GM23248 (cell line): ENCODE data around the gene WDR43. TPM values are rescaled to one million over a fixed set of nuclear protein-coding genes. Genes with fewer than 3 reads are reported as not detected.

Experiments used
- DNase-seq: peaks from one replicate; pipeline ENCODE4 v3.0.0-alpha.2; 2015
- H2AFZ ChIP-seq: fragments of 200-600 bp; sonication (generic); 2 replicates; pipeline ENCODE4 v1.6.1; 2016; ENCODE audit warnings: antibody characterized with exemption
- H3F3A ChIP-seq: fragments of 200-600 bp; sonication (generic); 2 replicates; pipeline ENCODE4 v1.6.1; 2016; ENCODE audit warnings: mild to moderate bottlenecking, antibody characterized with exemption, mixed run types; ENCODE audit not compliant: insufficient read depth
- H3K27ac ChIP-seq: fragments of 200-600 bp; sonication (generic); 2 replicates; pipeline ENCODE4 v1.5.1; 2016; ENCODE audit warnings: mild to moderate bottlenecking
- H3K27me3 ChIP-seq: fragments of 200-600 bp; sonication (generic); replicated peaks from 2 replicates; pipeline ENCODE4 v1.6.1; 2016; ENCODE audit warnings: mild to moderate bottlenecking; ENCODE audit not compliant: insufficient read depth
- H3K36me3 ChIP-seq: fragments of 200-600 bp; sonication (generic); 2 replicates; pipeline ENCODE4 v1.6.1; 2016; ENCODE audit warnings: low read depth, mild to moderate bottlenecking
- H3K4me1 ChIP-seq: fragments of 200-600 bp; sonication (generic); 2 replicates; pipeline ENCODE4 v1.6.1; 2016; ENCODE audit warnings: mild to moderate bottlenecking; ENCODE audit not compliant: insufficient read depth
- H3K4me2 ChIP-seq: fragments of 200-600 bp; sonication (generic); one replicate; pipeline ENCODE4 v1.6.1; 2016; ENCODE audit warnings: mild to moderate bottlenecking; ENCODE audit not compliant: unreplicated experiment
- H3K4me3 ChIP-seq: fragments of 200-600 bp; sonication (generic); 2 replicates; pipeline ENCODE4 v1.5.1; 2016; ENCODE audit warnings: mild to moderate bottlenecking
- H3K79me2 ChIP-seq: fragments of 200-600 bp; sonication (generic); 2 replicates; pipeline ENCODE4 v1.6.1; 2016; ENCODE audit warnings: mild to moderate bottlenecking; ENCODE audit not compliant: insufficient read depth
- H3K9ac ChIP-seq: fragments of 200-600 bp; sonication (generic); 2 replicates; pipeline ENCODE4 v1.6.1; 2016; ENCODE audit warnings: mild to moderate bottlenecking
- H3K9me2 ChIP-seq: fragments of 200-600 bp; sonication (generic); 2 replicates; pipeline ENCODE4 v1.6.1; 2016; ENCODE audit warnings: mixed run types, mild to moderate bottlenecking, moderate library complexity; ENCODE audit not compliant: insufficient read depth
- H3K9me3 ChIP-seq: fragments of 200-600 bp; sonication (generic); one replicate; pipeline ENCODE4 v1.6.1; 2017; ENCODE audit warnings: low read depth
- H4K20me1 ChIP-seq: fragments of 200-600 bp; sonication (generic); 2 replicates; pipeline ENCODE4 v1.6.0; 2016; ENCODE audit not compliant: insufficient read depth
- EZH2 ChIP-seq: fragments of 200-600 bp; sonication (generic); IDR thresholded peaks from 2 replicates; pipeline ENCODE4 v1.6.1; 2018; ENCODE audit warnings: antibody characterized with exemption, mild to moderate bottlenecking; ENCODE audit not compliant: insufficient read depth, poor library complexity, severe bottlenecking
- EZH2phosphoT487 ChIP-seq: fragments of 200-600 bp; sonication (generic); IDR thresholded peaks from 2 replicates; pipeline ENCODE4 v1.6.1; 2018; ENCODE audit warnings: antibody characterized with exemption, moderate library complexity, mild to moderate bottlenecking, low read depth; ENCODE audit not compliant: insufficient read depth
- WGBS, 2 experiments: methylation state at CpG; one replicate each; pipeline ENCODE4 v1.1.6; 2015 to 2017; ENCODE audit warnings: low lambda C conversion rate in 2 of 2, low coverage in 1 of 2; ENCODE audit errors: missing lambda C conversion rate in 2 of 2; 5-methylcytosine and 5-hydroxymethylcytosine counted together
- in situ Hi-C: fragments of 300-500 bp; cut with MboI; formaldehyde crosslinking; loops from 2 replicates; pipeline ENCODE4 v1.15.0; 2020
- polyA plus RNA-seq: library from polyadenylated mRNA; unstranded; fragments of >200 nt; fragmentation: Nextera tagmentation; extraction: Ambion mirVana; gene quantifications from 2 replicates; pipeline ENCODE4 v1.2.1, GENCODE V29; 2016
- total RNA-seq: library from RNA; depleted of rRNA; stranded (reverse); fragments of >200 nt; shearing (Covaris generic); gene quantifications from 2 replicates; pipeline ENCODE4 v1.2.3, GENCODE V29; 2014

Gene WDR43
- total and polyA plus RNA-seq, 2 experiments from 2014 or later, result 31.3 to 71.8 TPM

GRCh38 chr2:28962505-28962904 is 68.0 kb downstream of the WDR43 start:
- Histone ChIP-seq H3K4me2 (no peak overlapping the region), H3K4me1 (no peaks in the 10 kb centered on the region; the same call in 1 of the 2 replicates), H3K79me2 (no peaks in the 10 kb centered on the region), H3K27me3 (no peaks in the 10 kb centered on the region), H3K9ac (no peak overlapping the region), H3K4me3 (no peak overlapping the region), H3K36me3 (no peaks in the 10 kb centered on the region), H3K9me2 (no peaks in the 10 kb centered on the region), H4K20me1 (no peaks in the 10 kb centered on the region), H3F3A (no peaks in the 10 kb centered on the region), H2AFZ (no peak overlapping the region), H3K9me3 (no peaks in the 10 kb centered on the region), H3K27ac (no peak overlapping the region)
- no peak for TF ChIP-seq EZH2phosphoT487
- DNase-seq, result no peak
- in situ Hi-C loops, result loop anchor here (25.0 kb wide), 2 partner anchors 875 to 1100 kb away; no protein-coding TSS in a partner anchor
- 100% methylated on average over 1 of the region's 1 CpG for whole genome bisulfite sequencing, 2 experiments

GRCh38 chr2:28970464-28971160 is 76.1 kb downstream of the WDR43 start:
- H3K79me2 ChIP-seq, result no peaks in the 10 kb centered on the region
- in situ Hi-C loops, result loop anchor here (25.0 kb wide), 2 partner anchors 867 to 1092 kb away; no protein-coding TSS in a partner anchor
- 61 to 65% methylated on average over 6 of the region's 6 CpGs for WGBS, 2 experiments

GRCh38 chr2:28972778-28973335 is 78.4 kb downstream of the WDR43 start:
- 68 to 73% methylated on average over 6 of the region's 6 CpGs for WGBS, 2 experiments
- no peak for TF ChIP-seq EZH2
- TF ChIP-seq EZH2phosphoT487, result no peak
- H4K20me1 ChIP-seq, result no peaks in the 10 kb centered on the region
- no peaks in the 10 kb centered on the region for H3K9me2 ChIP-seq
- H3K9ac ChIP-seq, result no peak overlapping the region
- H3F3A ChIP-seq, result no peaks in the 10 kb centered on the region
- H3K4me3 ChIP-seq, result no peak overlapping the region
- H3K4me2 ChIP-seq, result no peak overlapping the region
- no peak overlapping the region for H2AFZ ChIP-seq
- H3K79me2 ChIP-seq, result no peaks in the 10 kb centered on the region
- H3K27me3 ChIP-seq, result 0 out of 2 replicates have a peak, but pooled peaks cover 3% of the 10 kb centered on the region
- H3K36me3 ChIP-seq, result no peaks in the 10 kb centered on the region
- in situ Hi-C loops, result loop anchor here (25.0 kb wide), 2 partner anchors 864 to 1089 kb away; no protein-coding TSS in a partner anchor
- H3K4me1 ChIP-seq, result no peaks in the 10 kb centered on the region
- no peak overlapping the region for H3K27ac ChIP-seq
- no peaks in the 10 kb centered on the region for H3K9me3 ChIP-seq
- no peak for DNase-seq

More at GRCh38 chr2:28970464-28971160, 76.1 kb downstream of the WDR43 start:
- Histone ChIP-seq H3K4me1 (no peaks in the 10 kb centered on the region), H3K27me3 (0 out of 2 replicates have a peak, but pooled peaks cover 3% of the 10 kb centered on the region), H3K36me3 (no peaks in the 10 kb centered on the region), H4K20me1 (no peaks in the 10 kb centered on the region), H3F3A (no peaks in the 10 kb centered on the region), H3K4me2 (no peak overlapping the region), H2AFZ (no peak overlapping the region), H3K27ac (no peak overlapping the region), H3K4me3 (no peak overlapping the region), H3K9me2 (no peaks in the 10 kb centered on the region), H3K9me3 (no peaks in the 10 kb centered on the region), H3K9ac (no peak overlapping the region)
- no peak for DNase-seq
- TF ChIP-seq EZH2 (no peak), EZH2phosphoT487 (no peak)

GRCh38 chr2:28974252-28974651 is 79.8 kb downstream of the WDR43 start:
- Histone ChIP-seq H4K20me1 (no peaks in the 10 kb centered on the region), H3K9me2 (no peaks in the 10 kb centered on the region), H2AFZ (no peak overlapping the region), H3K4me3 (no peak overlapping the region), H3F3A (no peaks in the 10 kb centered on the region), H3K9ac (no peak overlapping the region), H3K9me3 (no peaks in the 10 kb centered on the region), H3K27me3 (0 out of 2 replicates have a peak, but pooled peaks cover 3% of the 10 kb centered on the region), H3K36me3 (no peaks in the 10 kb centered on the region), H3K4me2 (no peak overlapping the region), H3K27ac (no peak overlapping the region), H3K4me1 (no peaks in the 10 kb centered on the region), H3K79me2 (no peaks in the 10 kb centered on the region)
- TF ChIP-seq EZH2phosphoT487 (no peak), EZH2 (no peak)
- 84 to 85% methylated on average over 4 of the region's 4 CpGs for WGBS, 2 experiments
- in situ Hi-C loops, result loop anchor here (25.0 kb wide), 2 partner anchors 863 to 1088 kb away; no protein-coding TSS in a partner anchor
- no peak for DNase-seq
